Left lung (tissue), 10 donors: ENCODE data around the gene SLC6A3. TPM values are rescaled to one million over a fixed set of nuclear protein-coding genes. Genes with fewer than 3 reads are reported as not detected.

Experiments used
- ATAC-seq: fragments of 200-7000 bp; cut with Tn5 transposase; one replicate; pipeline ENCODE4 v1.9.1; 2020; ENCODE audit warnings: moderate library complexity
- DNase-seq, 4 donors: peaks; one replicate each; pipeline ENCODE4 v3.0.0-alpha.2; 2013 to 2020
- H3K27ac ChIP-seq, 2 donors: fragments of 200-600 bp; sonication (generic) in 1 of 2; one replicate each; pipeline versions ENCODE4 v1.5.0 to v1.8.0; 2020 to 2021
- H3K27me3 ChIP-seq, 2 donors: fragments of 200-600 bp; sonication (generic) in 1 of 2; one replicate each; pipeline versions ENCODE4 v1.5.0 to v1.8.0; 2020 to 2021
- H3K36me3 ChIP-seq, 2 donors: fragments of 200-600 bp; sonication (generic) in 1 of 2; one replicate each; pipeline versions ENCODE4 v1.5.0 to v1.8.0; 2020 to 2021
- H3K4me1 ChIP-seq, 2 donors: fragments of 200-600 bp; one replicate each; pipeline ENCODE4 v1.8.0; 2021
- H3K4me3 ChIP-seq, 2 donors: fragments of 200-600 bp; sonication (generic) in 1 of 2; one replicate each; pipeline versions ENCODE4 v1.5.0 to v1.8.0; 2020 to 2021; ENCODE audit warnings: mild to moderate bottlenecking in 1 of 2
- H3K9me3 ChIP-seq, 2 donors: fragments of 200-600 bp; sonication (generic) in 1 of 2; one replicate each; pipeline versions ENCODE4 v1.5.0 to v1.8.0; 2020 to 2021
- CTCF ChIP-seq, 2 donors: fragments of 200-600 bp; sonication (generic) in 1 of 2; IDR thresholded peaks; one replicate each; pipeline versions ENCODE4 v1.5.0 to v1.8.0; 2021; ENCODE audit warnings: antibody characterized with exemption in 2 of 2
- intact Hi-C, 2 donors: fragments of 100-400 bp; cut with DNase I; formaldehyde crosslinking; loops; one replicate each; pipeline versions ENCODE4 v1.11.2 to v1.14.2; 2022
- polyA plus RNA-seq, 6 donors: library from polyadenylated mRNA; unstranded; fragments of 120-200 nt; gene quantifications; one replicate each; pipeline ENCODE4 v1.2.1, GENCODE V29; 2013; ENCODE audit not compliant: insufficient read length in 6 of 6
- total RNA-seq, 2 donors: library from RNA; stranded (reverse); fragmentation: NEBNext Ultra II Directional; extraction: Animal tissue kit (Norgen Biotek cat#: 25700); gene quantifications; one replicate each; pipeline ENCODE4 v1.2.1, GENCODE V29; 2021
- donor health status: DM: no; HTN: yes; CAD: no.
- donor health status: DM: no; HTN: no; CAD: no.

SLC6A3 gene
- total and polyA plus RNA-seq, 8 donors: 0.10 to 4.5 (median 2.8) TPM

- no peaks in the 10 kb centered on the region for H3K36me3 ChIP-seq
- intact Hi-C loops: no loop called here
- no peak overlapping the region for H3K27ac ChIP-seq
- H3K4me3 ChIP-seq: no peak overlapping the region
- no peaks in the 10 kb centered on the region for H3K9me3 ChIP-seq
- ATAC-seq (no peak), DNase-seq (no peak)
- peaks cover 0 to 79% of the 10 kb centered on the region in 2 donors for H3K27me3 ChIP-seq
- no peak for TF ChIP-seq CTCF (IDR thresholded peaks at IDR 0.05)
- H3K4me1 ChIP-seq: no peaks in the 10 kb centered on the region
Observed at GRCh38 chr5:1392261-1392660, 53.0 kb downstream of the SLC6A3 start.

GRCh38 chr5:1391691-1392090 is 53.5 kb downstream of the SLC6A3 start:
- no peak for DNase-seq
- H3K4me3 ChIP-seq: no peak overlapping the region
- H3K9me3 ChIP-seq: no peaks in the 10 kb centered on the region
- no peak overlapping the region for H3K27ac ChIP-seq
- TF ChIP-seq CTCF (IDR thresholded peaks at IDR 0.05): no peak
- no peaks in the 10 kb centered on the region for H3K36me3 ChIP-seq
- H3K27me3 ChIP-seq: peaks cover 0 to 79% of the 10 kb centered on the region in 2 donors
- intact Hi-C loops: no loop called here
- peaks cover 0 to 2% of the 10 kb centered on the region in 2 donors for H3K4me1 ChIP-seq
- ATAC-seq: no peak

GRCh38 chr5:1390861-1391600 is 54.2 kb downstream of the SLC6A3 start:
- Histone ChIP-seq H3K36me3 (no peaks in the 10 kb centered on the region), H3K27ac (no peak overlapping the region), H3K9me3 (no peaks in the 10 kb centered on the region), H3K4me1 (peaks cover 0 to 5% of the 10 kb centered on the region in 2 donors), H3K4me3 (no peak overlapping the region), H3K27me3 (peaks cover 0 to 79% of the 10 kb centered on the region in 2 donors)
- DNase-seq (peak in 1 of 4 donors; percentile 68), ATAC-seq (no peak)
- no peak for TF ChIP-seq CTCF (IDR thresholded peaks at IDR 0.05)
- intact Hi-C loops: no loop called here

- TF ChIP-seq CTCF (IDR thresholded peaks at IDR 0.05): no peak
- H3K27ac ChIP-seq: no peak overlapping the region
- H3K36me3 ChIP-seq: no peaks in the 10 kb centered on the region
- ATAC-seq: no peak
- intact Hi-C loops: no loop called here
- H3K9me3 ChIP-seq: no peaks in the 10 kb centered on the region
- DNase-seq: no peak
- no peak overlapping the region for H3K4me3 ChIP-seq
- H3K4me1 ChIP-seq: peaks cover 2 to 9% of the 10 kb centered on the region in 2 donors
- peaks cover 0 to 79% of the 10 kb centered on the region in 2 donors for H3K27me3 ChIP-seq
Observed at GRCh38 chr5:1390333-1390732, 54.9 kb downstream of the SLC6A3 start.

DNA sequence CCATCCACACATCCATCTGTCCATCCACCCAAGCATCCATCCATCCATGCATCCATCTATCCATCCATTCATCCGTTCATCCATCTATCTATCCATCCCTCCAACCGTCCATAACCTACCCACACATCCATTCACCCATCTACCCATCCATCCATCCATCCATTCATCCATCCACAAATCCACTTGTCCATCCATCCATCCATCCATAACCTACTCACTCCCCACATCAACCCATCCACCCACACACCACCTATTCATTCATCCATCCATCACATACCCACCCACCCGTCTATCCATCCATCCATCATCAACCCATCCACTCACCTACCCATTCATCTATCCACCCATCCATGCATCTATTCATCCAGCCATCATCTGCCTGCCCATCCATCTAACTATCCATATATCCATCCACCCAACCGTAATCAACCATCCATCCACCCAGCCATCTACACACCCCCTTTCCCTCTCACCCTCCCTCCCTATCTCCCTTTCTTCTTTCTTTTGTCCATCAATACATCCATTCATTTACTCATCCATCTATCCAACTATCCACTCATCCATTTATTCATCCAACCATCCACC is 56.8 kb downstream of the SLC6A3 start:
- Histone ChIP-seq H3K4me3 (no peak overlapping the region), H3K4me1 (peaks cover 5 to 14% of the 10 kb centered on the region in 2 donors), H3K9me3 (no peaks in the 10 kb centered on the region), H3K27ac (no peak overlapping the region), H3K27me3 (peaks cover 0 to 62% of the 10 kb centered on the region in 2 donors), H3K36me3 (no peaks in the 10 kb centered on the region)
- TF ChIP-seq CTCF (IDR thresholded peaks at IDR 0.05): no peak
- ATAC-seq (no peak), DNase-seq (no peak)
- intact Hi-C loops: no loop called here
